Glutamatergic neuron (in vitro differentiated cells): Measurements from ENCODE around the gene GLE1. TPM values are rescaled to one million over a fixed set of nuclear protein-coding genes. Genes with fewer than 3 reads are reported as not detected.

Experiments used
- DNase-seq: peaks from one replicate; pipeline ENCODE4 v3.0.0; 2022
- H3K27ac Mint-ChIP-seq: one replicate; pipeline ENCODE4 v1.8.0; 2020; ENCODE audit warnings: mild to moderate bottlenecking, mixed read lengths, inconsistent platforms; ENCODE audit not compliant: unreplicated experiment
- H3K27me3 Mint-ChIP-seq: one replicate; pipeline ENCODE4 v1.8.0; 2020; ENCODE audit warnings: mild to moderate bottlenecking, moderate library complexity, mixed read lengths, inconsistent platforms; ENCODE audit not compliant: unreplicated experiment
- H3K36me3 Mint-ChIP-seq: one replicate; pipeline ENCODE4 v1.8.0; 2020; ENCODE audit warnings: mild to moderate bottlenecking, mixed read lengths, inconsistent platforms; ENCODE audit not compliant: unreplicated experiment
- H3K4me1 Mint-ChIP-seq: one replicate; pipeline ENCODE4 v1.8.0; 2020; ENCODE audit warnings: mild to moderate bottlenecking, low read depth, mixed read lengths, inconsistent platforms; ENCODE audit not compliant: unreplicated experiment
- H3K4me3 Mint-ChIP-seq: one replicate; pipeline ENCODE4 v1.8.0; 2020; ENCODE audit warnings: mild to moderate bottlenecking, mixed read lengths, inconsistent platforms; ENCODE audit not compliant: unreplicated experiment
- H3K9me3 Mint-ChIP-seq: one replicate; pipeline ENCODE4 v1.8.0; 2020; ENCODE audit warnings: mild to moderate bottlenecking, moderate library complexity, mixed read lengths, inconsistent platforms; ENCODE audit not compliant: unreplicated experiment
- total RNA-seq: library from RNA; stranded (reverse); fragmentation: NEBNext Ultra II Directional; extraction: Animal tissue kit (Norgen Biotek cat#: 25700); gene quantifications from one replicate; pipeline ENCODE4 v1.2.1, GENCODE V29; 2021; ENCODE audit not compliant: unreplicated experiment
- TF ChIP-seq, protein P1 (sequence below): fragments of 200-600 bp; sonication (generic); IDR thresholded peaks from one replicate; pipeline ENCODE4 v1.5.0; 2021; ENCODE audit not compliant: partially characterized antibody, unreplicated experiment

GLE1 gene
- total RNA-seq, 1 donor from 2014 or later: 11.0 TPM

DNA sequence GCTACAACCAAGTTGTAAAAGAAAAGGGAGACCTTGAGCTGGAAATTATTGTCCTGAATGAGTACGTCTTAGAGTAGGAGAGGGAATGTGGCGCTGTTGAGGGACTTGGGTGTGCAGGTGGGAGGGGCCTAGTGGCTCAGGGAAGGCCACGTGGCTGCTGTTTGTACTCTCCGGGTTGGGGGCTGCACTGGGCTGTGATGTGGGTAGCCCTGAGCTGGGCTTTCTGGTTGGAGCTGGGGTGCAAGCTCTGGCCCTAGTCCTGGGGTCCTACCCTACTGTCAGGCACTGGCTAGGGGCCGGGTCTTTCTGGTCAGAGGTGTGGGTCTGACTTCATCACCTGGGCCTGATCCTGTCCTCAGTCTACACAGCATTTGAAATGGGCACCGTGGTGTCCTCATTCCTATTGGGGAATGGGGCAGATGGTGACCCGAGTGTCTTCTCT, 19.1 kb upstream of the GLE1 start:
- Mint-ChIP-seq H3K9me3 (peaks cover 4% of the 10 kb centered on the region), H3K27me3 (peaks cover 2% of the 10 kb centered on the region), H3K36me3 (peaks cover 9% of the 10 kb centered on the region), H3K4me1 (no peaks in the 10 kb centered on the region), H3K4me3 (no peak overlapping the region), H3K27ac (no peak overlapping the region)
- DNase-seq: no peak
- TF ChIP-seq, protein P1, sequence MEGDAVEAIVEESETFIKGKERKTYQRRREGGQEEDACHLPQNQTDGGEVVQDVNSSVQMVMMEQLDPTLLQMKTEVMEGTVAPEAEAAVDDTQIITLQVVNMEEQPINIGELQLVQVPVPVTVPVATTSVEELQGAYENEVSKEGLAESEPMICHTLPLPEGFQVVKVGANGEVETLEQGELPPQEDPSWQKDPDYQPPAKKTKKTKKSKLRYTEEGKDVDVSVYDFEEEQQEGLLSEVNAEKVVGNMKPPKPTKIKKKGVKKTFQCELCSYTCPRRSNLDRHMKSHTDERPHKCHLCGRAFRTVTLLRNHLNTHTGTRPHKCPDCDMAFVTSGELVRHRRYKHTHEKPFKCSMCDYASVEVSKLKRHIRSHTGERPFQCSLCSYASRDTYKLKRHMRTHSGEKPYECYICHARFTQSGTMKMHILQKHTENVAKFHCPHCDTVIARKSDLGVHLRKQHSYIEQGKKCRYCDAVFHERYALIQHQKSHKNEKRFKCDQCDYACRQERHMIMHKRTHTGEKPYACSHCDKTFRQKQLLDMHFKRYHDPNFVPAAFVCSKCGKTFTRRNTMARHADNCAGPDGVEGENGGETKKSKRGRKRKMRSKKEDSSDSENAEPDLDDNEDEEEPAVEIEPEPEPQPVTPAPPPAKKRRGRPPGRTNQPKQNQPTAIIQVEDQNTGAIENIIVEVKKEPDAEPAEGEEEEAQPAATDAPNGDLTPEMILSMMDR: no peak

DNA sequence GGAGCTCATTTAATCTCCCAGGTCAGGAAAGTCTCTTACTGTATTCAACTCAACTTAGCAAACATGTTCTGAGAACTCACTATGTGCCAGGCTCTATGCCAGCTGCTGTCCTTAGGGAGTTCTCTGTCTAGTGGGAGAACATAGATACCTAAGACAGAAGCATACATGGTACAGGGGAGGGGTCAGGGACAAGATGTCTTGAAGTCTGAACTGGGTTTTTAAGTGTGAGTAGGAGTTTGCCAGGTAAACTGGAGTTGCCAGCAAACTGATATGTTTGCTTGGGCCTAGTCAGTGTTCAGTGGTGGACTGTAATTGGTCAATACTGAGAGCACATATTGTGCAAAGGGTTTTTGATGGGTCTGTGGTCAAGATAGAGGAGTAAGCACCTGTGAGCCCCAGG, 18.3 kb upstream of the GLE1 start:
- no peak overlapping the region for H3K27ac Mint-ChIP-seq
- H3K9me3 Mint-ChIP-seq: peaks cover 4% of the 10 kb centered on the region
- no peak overlapping the region for H3K4me3 Mint-ChIP-seq
- H3K36me3 Mint-ChIP-seq: peaks cover 9% of the 10 kb centered on the region
- TF ChIP-seq, protein P1: no peak
- DNase-seq: no peak
- H3K4me1 Mint-ChIP-seq: no peaks in the 10 kb centered on the region
- H3K27me3 Mint-ChIP-seq: peaks cover 2% of the 10 kb centered on the region

DNA sequence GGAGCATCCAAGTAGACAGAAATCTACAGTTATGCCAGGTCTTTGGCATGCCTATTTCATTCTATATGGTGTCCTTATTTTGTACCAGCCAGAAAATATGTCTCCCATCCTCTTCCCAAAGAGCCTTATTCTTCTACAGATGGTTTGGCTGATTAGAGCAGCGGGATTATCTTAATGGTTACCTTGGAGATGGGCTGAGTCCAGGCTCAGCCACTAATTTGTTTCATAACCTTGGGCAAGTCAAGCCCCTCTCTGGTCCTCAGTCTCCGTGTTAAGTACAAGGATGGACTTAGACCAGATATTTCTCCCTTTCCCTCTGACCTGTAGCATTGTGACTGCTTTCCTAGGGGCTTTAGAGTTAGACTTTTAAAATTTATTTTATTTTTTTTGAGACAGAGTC, 11.1 kb upstream of the GLE1 start:
- Mint-ChIP-seq H3K36me3 (no peaks in the 10 kb centered on the region), H3K27ac (no peak overlapping the region), H3K4me3 (no peak overlapping the region), H3K4me1 (no peaks in the 10 kb centered on the region), H3K27me3 (peaks cover 4% of the 10 kb centered on the region), H3K9me3 (peaks cover 7% of the 10 kb centered on the region)
- TF ChIP-seq, protein P1: no peak
- DNase-seq: no peak

DNA sequence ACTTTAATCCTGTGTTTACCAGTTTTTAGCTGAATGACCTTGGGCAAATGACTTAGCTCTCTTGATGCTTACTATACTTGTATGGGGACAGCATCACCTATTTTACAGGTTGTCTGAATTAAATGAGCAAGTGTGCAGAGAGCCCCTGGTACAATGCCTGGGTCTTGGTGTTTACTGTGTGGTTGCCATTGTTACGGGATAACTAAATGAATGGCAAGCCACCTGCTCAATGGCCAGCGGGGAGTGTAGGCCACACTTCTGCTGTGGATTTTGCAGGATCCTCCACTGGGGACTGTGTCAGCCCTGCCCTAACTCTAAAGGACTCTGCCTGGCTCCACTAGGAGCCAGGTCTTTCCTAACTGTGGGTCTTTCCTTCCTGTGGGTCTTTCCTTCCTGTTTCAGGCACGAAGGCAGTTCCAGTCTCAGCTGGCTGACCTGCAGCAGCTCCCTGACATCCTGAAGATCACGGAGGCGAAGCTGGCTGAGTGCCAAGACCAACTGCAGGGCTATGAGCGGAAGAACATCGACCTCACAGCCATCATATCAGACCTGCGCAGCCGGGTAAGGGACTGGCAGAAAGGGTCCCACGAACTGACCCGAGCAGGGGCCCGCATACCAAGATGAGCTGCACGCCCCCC, 10.3 kb upstream of the GLE1 start:
- Mint-ChIP-seq H3K9me3 (peaks cover 2% of the 10 kb centered on the region), H3K27ac (no peak overlapping the region), H3K4me3 (no peak overlapping the region), H3K4me1 (no peaks in the 10 kb centered on the region), H3K27me3 (peaks cover 4% of the 10 kb centered on the region), H3K36me3 (no peaks in the 10 kb centered on the region)
- DNase-seq: no peak
- TF ChIP-seq, protein P1: no peak

DNA sequence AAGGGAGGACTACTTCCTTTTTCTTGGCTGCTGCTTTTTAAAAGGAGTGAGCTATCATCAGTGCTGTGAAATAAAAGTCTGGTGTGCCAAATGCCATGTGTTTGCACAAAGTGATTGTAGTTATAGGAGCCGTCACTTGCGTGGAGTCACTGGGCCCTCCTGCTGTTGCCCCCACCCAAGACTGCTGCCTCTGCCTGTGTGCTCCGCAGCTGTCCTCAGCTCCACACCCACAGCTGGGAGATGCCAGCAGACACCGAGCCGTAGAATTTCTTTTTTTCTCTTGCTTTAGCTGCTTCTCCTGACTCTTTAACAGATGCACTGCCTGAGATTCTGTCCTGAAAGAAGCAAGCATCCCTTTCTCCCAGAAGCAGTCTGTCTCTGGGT, 9.8 kb upstream of the GLE1 start:
- H3K4me3 Mint-ChIP-seq: no peak overlapping the region

More for the DNA sequence above, 9.8 kb upstream of the GLE1 start:
- Mint-ChIP-seq H3K9me3 (peaks cover 2% of the 10 kb centered on the region), H3K27me3 (peaks cover 4% of the 10 kb centered on the region), H3K27ac (no peak overlapping the region), H3K36me3 (no peaks in the 10 kb centered on the region), H3K4me1 (no peaks in the 10 kb centered on the region)
- DNase-seq: no peak
- TF ChIP-seq, protein P1: no peak
